ENCODE results near the gene XRCC6. TPM values are rescaled to one million over a fixed set of nuclear protein-coding genes. Genes with fewer than 3 reads are reported as not detected.

Gene XRCC6
- total RNA-seq, 1 experiment from 2014 or later = 588 TPM

- TF ChIP-seq, protein P1, sequence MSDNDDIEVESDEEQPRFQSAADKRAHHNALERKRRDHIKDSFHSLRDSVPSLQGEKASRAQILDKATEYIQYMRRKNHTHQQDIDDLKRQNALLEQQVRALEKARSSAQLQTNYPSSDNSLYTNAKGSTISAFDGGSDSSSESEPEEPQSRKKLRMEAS (IDR thresholded peaks at IDR 0.05) = no peak
- no peak for TF ChIP-seq RAD21 (IDR thresholded peaks at IDR 0.05; ENCODE audit: low read depth)
These were observed 29.1 kb downstream of the XRCC6 start (continued) for GRCh38 chr22:41650229-41650628.

- H3K27me3 ChIP-seq (ENCODE audit: insufficient read depth, low read length) = no peaks in the 10 kb centered on the region
- TF ChIP-seq ZNF274 (IDR thresholded peaks at IDR 0.05; ENCODE audit: low read depth, low read length) = no peak
- TF ChIP-seq ELF1 (IDR thresholded peaks at IDR 0.05; ENCODE audit: borderline replicate concordance, low read depth) = no peak
- no peak for TF ChIP-seq YY1 (IDR thresholded peaks at IDR 0.05; ENCODE audit: extremely low read depth, insufficient replicate concordance, low read depth, low read length)
- TF ChIP-seq CEBPB (IDR thresholded peaks at IDR 0.05; ENCODE audit: low read depth) = no peak
- no peak for TF ChIP-seq REST (IDR thresholded peaks at IDR 0.05; ENCODE audit: low read depth)
- TF ChIP-seq ATF3 (IDR thresholded peaks at IDR 0.05) = no peak
- TF ChIP-seq ZFX (IDR thresholded peaks at IDR 0.05) = no peak
- BruUV-seq (replicated peaks) = no TSS peak
- no peaks in the 10 kb centered on the region for H3K9me2 ChIP-seq (ENCODE audit: insufficient read depth)
- POLR2A ChIA-PET = interaction anchor here (1.3 kb wide), 1 partner anchor 16 kb away, joined by 3 read pairs; no protein-coding TSS in a partner anchor
- H3K9me3 ChIP-seq (ENCODE audit: control insufficient read depth in 1 of 2, insufficient read depth in 1 of 2, low read depth in 1 of 2, low read length in 2 of 2) = no peaks in the 10 kb centered on the region
- CTCF ChIA-PET = interaction anchor here (1.2 kb wide), 1 partner anchor 16 kb away, joined by 5 read pairs; no protein-coding TSS in a partner anchor
- H3K4me1 ChIP-seq (ENCODE audit: control insufficient read depth in 1 of 2, insufficient read depth in 2 of 2, low read length in 2 of 2) = no peaks in the 10 kb centered on the region
- no peak overlapping the region for H2AFZ ChIP-seq (ENCODE audit: low read depth, low read length, poor library complexity, severe bottlenecking)
- peaks cover 71 to 72% of the 10 kb centered on the region in 2 experiments for H3K36me3 ChIP-seq (ENCODE audit: control insufficient read depth in 1 of 2, insufficient read depth in 2 of 2, low read length in 2 of 2)
- no peak overlapping the region for H3K4me3 ChIP-seq (replicated peaks in 1 of 2; ENCODE audit: low read depth in 1 of 2, low read length in 2 of 2)
- H3K9ac ChIP-seq (ENCODE audit: low read length) = no peak overlapping the region
- ATAC-seq = no peak
- H3K27ac ChIP-seq (ENCODE audit: low read depth, low read length) = no peak overlapping the region
- intact Hi-C loops (cut with micrococcal nuclease) = no loop called here
- DNase-seq (ENCODE audit: low read depth, low spot score) = no peak
- peaks cover 12% of the 10 kb centered on the region; the same call in 1 of the 2 replicates for H4K20me1 ChIP-seq (ENCODE audit: insufficient read depth)
- RAD21 ChIA-PET (ENCODE audit: low non-redundant PET in 1 of 2, low total read pairs in 2 of 2, uncharacterized antibody in 2 of 2, unreplicated experiment in 2 of 2) = no interaction called here
- H3K4me2 ChIP-seq (ENCODE audit: low read length) = no peak overlapping the region
- H3K79me2 ChIP-seq (ENCODE audit: insufficient read depth, low read length) = peaks cover 80% of the 10 kb centered on the region
These were observed 29.7 kb downstream of the XRCC6 start for GRCh38 chr22:41650821-41651220.
